ENCODE measurements around the gene DOCK9.

The DOCK9 gene

DNA sequence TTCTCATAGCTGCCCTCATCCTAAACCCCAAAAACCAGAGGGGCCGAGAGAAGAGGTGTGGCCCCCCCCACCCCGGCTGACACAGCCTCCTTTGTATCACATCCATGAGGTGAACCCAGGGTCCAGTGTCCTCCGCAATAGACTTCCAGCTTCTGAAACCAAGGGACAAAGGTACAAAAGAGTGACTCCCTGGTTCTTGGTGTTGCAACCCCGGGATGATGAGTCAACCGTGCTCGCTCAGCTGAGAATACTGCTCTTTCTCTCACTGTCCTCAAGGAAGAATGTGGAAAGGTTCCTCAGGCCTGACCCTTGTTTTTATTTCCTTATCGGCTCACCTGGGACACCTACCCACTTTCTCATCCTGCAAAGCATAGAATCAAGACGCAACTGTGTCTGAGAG lies 230.9 kb downstream of the DOCK9 start:
- peak; percentile 75 for TF ChIP-seq CEBPB (IDR thresholded peaks at IDR 0.05)
- no peak for TF ChIP-seq YY1 (IDR thresholded peaks at IDR 0.05; ENCODE audit: low read depth)
